HG03108 (cell line): ENCODE results near the gene TRUB2.
"Not testable (repeated sequence)": the region's sequence is repeated elsewhere in the genome, so short reads cannot be mapped to it uniquely, and the experiment has no call there.

Experiments
- ATAC-seq: cut with Tn5 transposase; IDR thresholded peaks from one replicate; pipeline ENCODE4 v1.9.1; 2021; ENCODE audit warnings: moderate library complexity; ENCODE audit not compliant: unreplicated experiment

The TRUB2 gene

DNA sequence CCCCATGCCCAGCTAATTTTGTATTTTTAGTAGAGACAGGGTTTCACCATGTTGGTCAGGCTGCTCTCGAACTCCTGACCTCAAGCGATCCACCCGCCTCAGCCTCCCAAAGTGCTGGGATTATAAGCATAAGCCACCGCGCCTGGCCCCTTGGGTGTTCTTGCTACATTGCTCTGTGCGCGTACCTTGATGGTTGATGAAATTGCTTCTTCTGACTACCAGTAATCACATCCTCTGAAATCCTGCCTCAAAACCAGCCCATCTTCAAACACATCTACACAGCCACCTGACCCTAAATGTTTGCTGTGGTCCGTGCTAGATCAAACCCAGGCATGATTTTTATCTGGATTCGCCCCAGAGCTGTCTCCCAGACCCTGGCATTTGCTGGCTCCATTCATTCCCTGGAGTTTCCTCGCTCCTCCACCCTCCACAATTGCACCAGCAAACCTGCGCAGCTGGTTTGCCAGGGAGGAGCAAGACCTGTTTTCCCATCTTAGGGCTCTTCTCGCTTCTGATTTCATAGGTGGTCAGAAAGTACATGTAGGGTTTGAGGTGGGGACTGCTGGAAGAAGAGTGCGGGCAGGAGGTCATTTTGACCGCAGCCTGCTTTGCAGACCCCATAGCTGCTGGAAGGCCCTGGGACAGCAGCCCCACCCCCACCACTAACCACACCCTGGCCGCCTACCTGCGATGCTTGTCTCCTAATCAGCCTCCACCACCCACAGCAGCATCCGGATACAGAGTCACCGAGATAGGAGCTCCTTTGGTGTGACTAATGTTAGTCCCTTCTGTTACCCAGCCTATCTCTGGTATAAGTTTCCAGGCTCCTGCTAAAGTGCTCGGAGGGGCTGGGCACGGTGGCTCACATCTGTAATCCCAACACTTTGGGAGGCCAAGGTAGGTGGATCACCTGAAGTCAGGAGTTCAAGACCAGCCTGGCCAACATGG lies 23.4 kb downstream of the TRUB2 start:
- ATAC-seq = no peak

DNA sequence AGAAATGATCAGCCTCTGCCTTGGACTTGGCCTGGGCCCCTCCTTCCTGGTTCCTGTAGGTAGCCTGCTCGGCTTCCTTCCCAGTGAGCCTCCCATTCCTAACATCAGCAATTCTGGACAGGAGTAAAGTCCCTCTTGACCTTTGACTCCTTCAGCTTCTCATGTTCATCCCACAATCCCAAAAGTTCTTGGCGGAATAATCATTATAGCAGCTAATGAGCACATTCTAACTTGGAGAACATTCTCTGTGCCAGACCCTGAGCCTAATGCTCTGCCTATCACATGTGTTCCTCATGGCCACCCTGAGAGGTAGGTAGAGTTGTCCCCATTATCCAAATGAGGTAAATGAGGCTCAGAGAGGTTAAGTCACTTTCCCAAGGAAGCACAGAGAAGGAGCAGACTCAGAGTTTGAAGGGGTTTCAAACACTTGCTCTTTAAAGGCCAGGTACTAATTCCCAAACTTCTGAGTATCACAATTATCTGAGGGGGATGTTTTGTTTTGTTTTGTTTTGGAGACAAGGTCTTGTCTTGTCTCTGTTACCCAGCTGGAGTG lies 24.9 kb downstream of the TRUB2 start:
- ATAC-seq = no peak

DNA sequence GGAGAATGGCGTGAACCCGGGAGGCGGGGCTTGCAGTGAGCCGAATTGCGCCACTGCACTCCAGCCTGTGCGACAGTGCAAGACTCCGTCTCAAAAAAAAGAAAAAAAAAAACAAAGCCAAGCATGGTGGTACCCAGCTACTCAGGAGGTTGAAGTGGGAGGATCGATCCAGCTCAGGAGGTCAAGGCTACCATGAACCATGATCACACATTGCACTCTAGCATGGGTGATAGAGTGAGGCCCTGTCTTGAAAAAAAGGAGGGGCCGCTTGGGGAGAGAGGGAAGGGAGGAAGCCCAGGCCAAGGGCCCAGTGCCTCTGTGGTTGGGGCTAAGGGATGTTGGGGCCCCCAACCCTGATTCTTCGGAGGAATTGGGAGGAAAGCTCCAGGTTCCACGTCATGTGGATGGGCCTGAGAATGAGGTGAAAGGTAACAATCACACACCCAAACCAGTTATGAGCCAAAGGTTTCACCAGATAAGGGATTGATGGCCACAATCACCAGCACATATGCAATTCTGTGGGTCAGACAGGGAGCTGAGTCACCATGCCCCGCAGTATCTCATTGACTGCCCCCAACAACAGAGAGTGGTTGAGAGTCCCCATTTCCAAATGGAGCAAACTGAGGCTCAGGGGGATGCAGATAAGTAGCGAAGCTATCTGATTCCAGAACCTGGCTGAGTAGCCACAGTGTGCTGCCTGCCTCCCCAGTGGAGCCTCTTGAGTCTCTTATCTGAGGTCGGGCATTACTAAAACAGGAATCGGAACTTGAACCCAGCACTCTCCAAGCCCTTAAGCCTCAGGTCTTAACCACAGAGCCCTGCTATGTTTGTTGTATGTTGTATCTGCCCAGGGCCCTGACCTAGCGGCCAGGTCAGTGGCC lies 25.7 kb downstream of the TRUB2 start:
- no peak for ATAC-seq

DNA sequence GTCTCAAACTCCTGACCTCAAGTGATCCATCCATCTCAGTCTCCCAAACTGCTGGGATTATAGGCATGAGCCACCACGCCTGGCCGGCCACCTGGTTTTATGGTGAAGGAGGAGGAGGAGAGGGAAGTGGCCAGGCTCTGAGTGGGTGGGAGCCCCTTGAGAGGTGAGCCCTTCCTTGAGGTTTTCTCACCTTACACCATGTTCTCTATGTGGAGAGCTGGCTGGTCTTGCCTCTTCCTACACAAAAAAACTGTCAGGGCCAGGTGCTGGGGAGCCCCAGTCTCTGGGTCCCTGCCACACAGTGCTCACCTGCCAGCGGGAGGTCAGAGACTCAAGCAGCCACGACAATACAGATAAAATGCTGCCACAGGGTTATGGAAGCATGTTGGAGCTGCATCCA lies 28.1 kb downstream of the TRUB2 start:
- ATAC-seq = no peak

DNA sequence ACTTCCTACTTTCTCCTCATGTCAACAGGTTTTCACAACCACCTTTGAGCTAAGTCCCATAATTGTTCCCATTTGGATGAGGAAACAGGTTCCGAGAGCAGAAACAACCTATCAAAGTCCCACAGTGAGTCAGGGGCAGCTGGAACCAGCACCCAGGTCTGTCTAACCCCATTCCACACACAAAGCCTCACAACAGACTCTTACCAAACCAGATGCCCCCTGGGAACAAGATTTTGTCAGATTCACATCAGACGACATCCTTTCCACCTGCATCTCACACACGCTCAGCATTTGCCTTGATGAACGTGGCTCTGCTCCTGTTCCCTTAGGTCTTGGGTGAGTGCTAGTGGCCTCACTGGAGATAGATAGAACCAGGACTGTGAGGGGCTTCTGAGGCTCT lies 29.2 kb downstream of the TRUB2 start:
- no peak for ATAC-seq

DNA sequence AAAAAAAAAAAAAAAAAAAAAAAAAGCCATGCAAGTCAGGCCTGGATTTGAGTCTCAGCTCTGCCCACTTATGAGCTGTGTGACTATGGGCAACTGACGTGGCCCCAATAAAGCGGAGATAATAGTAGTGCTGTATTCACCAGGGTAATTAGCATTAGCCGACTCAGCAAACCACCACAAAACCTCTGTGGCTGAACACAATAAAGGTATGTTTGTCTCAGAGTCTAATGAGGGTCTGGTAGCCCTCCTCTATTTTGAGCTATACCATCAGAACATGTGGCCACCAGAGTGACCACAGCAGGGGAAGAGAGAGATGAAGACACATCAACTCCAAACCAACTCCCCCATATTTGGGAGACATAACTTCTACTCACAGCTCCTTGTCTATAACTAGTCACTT lies 30.2 kb downstream of the TRUB2 start:
- no peak for ATAC-seq

DNA sequence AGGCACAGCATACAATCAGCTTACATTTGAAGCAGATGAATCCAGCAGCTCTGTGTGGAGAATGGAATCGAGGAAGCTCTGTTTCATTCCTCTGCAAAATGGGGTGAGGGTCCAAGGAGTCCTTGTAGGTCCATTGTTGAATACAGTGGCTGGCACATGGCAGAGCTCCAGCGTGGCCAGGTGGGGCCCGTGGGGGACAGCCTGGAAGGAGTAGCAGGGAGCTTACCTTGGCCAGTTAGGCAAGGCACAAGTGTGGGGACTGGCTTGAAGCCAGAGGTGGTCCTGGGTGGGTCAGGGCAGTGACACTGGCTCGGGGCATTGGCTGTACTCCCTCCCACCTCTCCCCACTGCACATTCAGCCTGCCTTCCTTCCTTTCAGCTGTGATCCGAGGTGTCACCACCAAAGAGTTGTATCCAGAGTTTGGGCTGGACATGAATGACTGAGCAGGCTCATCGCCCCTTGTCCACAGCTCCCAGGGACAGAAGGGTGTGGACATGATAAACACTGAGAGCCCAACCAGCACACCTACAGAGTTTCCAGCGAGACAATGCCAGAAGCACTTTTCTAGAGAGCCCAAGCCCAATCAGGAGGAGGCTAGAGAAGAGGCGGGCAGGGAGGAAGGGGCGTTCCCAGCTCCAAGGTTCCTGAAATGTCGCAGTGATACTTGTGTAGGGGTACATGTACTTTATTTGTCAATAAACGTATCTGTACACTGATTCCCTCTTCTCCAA lies 33.8 kb downstream of the TRUB2 start:
- no peak for ATAC-seq

DNA sequence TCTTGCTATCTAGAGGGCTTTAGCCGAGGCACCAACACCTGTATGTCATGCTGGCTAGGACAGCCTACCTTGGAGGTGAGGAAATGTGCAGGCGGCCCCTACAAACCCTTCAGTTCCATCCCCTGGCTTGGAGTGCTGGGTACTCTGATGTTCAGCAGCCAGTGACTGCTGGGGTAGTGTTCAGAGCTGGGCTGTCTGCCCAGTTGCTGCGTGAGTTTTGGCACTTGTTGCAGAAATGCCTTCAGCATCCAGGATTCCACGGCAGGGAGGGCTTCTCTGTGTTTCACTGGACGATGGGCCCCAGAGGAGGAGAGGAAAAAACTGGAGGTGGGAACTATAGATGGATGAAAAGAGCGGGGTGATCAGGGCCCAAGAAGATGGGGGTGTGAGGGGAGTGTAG lies 35.8 kb downstream of the TRUB2 start:
- ATAC-seq = no peak

DNA sequence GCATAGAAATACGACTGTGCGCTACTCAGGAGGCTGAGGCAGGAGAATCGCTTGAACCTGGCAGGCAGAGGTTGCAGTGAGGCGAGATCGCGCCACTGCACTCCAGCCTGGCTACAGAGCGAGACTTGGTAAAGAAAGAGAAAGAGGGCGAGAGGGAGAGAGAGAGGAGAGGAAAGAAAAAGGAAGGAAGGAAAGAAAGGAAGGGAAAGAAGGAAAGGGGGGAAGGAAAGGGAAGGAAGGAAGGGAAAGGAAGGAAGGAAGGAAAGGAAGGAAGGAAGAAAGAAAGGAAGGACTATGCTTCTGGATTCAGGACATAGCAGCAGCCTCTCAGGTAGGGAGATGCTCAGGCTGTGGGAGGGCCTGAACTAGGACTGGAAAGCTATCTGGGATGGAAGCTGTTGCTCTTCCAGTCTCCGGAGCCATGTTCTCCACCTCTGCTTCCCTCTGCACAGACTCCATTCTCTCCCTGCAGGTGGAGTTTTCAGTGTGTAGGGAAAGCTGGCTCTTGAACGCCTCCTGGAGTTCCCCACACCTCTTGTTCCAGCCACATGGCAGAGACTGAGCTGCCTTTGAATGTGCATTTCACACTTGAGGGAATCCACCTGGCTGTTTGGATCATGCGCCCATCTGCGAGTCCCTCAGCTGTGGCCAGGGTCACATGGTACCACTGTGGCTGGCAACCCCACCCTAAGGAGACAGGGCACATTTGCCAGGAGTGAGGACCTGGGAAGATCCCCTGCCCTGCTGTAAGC lies 37.0 kb downstream of the TRUB2 start:
- no peak for ATAC-seq

DNA sequence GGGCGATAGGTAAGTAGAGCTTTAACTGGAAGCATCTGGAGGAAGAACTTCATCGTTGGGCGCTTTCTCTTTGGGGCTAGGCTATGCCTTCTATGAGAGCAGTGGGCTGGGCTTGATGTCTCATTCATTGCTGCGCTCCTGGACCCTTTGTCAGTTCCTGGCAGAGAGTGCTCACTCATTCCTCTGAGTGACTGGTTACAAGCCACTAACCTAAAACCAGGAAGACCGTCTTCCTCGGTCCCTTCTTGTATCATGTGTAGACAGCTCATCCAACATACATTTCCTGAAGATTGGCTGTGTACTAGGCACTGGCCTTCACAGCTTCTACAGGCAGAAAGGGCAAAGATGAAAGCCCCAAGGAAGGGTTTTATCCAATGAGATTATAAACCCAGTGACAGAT lies 39.7 kb downstream of the TRUB2 start:
- no peak for ATAC-seq

DNA sequence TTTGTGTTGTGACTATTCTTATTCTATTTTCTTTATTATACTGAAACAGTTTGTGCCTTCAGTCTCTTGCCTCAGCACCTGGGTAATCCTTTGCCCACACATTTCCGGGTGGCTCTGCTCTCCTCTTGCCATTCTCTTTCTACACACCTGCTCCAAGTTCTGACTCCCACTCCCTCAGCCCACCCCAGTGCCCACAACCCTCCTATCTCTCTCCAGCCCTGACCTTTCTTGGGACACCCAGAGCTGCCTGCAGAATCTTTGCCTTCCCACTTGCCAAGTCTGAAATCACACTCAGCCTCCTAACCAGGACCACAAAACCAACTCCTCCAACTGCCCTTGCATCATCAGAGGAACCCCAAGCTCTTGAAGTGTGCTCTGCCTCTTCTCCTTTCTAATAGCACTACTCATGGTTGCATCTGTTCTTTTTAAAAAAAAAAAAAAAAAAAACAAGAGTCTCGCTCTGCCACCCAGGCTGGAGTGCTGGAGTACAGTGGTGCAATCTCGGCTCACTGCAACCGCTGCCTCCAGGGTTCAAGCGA lies 42.1 kb downstream of the TRUB2 start:
- no peak for ATAC-seq

DNA sequence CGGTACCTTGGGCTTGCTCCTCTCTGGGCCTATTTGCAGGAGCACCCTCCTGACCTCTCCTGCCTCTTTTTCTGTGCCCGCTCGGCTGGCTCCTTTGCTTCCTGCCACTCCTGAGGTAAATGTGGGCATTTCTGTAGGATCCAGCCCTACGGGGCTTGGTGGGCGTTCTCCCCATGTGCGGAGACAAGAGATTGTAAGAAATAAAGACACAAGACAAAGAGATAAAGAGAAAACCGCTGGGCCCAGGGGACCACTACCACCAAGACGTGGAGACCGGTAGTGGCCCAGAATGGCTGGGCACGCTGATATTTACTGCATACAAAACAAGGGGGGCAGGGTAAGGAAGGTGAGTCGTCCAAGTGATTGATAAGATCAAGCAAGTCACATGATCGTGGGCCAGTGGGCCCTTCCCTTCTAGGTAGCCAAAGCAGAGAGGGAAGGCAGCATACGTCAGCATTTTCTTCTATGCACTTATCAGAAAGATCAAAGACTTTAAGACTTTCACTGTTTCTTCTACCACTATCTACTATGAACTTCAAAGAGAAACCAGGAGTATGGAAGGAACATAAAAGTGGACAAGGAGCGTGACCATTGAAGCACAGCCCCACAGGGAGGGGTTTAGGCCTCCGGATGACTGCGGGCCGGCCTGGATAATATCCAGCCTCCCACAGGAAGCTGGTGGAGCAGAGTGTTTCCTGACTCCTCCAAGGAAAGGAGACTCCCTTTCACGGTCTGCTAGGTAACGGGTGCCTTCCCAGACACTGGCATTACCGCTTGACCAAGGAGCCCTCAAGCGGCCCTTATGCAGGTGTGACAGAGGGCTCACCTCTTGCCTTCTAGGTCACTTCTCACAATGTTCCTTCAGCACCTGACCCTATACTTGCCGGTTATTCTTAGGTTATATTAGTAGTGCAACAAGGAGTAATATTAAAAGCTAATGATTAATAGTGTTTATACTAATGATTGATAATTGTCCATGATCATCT lies 42.9 kb downstream of the TRUB2 start:
- not testable (repeated sequence) for ATAC-seq

DNA sequence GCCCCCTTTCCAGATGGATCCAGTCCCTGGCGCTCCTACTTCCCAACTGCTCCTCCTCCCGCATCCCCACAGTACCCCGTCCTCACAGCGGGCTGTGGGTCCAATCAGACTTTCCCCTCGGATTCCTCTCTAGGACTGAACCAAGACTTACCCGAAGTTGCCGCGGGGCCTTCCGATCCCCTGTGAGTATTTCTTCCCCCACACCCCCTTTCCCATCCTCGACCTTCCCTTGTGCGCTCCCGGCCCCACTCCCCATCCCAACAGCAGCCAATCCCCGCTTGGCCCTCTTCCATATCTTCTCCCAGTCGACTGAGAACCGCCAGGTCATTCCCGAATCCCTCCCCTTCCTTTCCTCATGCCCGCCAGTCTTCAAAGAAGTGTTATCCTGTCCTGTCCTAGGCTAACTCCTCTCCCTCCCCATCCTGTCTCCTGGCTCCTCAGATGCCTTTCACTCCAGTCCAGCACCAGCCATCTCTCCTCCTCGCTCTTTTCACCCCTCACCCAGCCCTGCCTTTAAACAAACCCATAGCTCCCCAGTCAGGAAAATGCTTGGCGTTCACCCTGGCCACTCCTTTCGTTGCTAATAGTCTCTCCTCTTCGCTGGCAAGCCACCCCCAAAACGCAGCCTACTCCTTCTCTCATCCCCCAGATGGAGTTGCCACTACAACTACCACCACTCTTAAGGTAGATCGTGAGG lies 45.5 kb downstream of the TRUB2 start:
- no peak for ATAC-seq

DNA sequence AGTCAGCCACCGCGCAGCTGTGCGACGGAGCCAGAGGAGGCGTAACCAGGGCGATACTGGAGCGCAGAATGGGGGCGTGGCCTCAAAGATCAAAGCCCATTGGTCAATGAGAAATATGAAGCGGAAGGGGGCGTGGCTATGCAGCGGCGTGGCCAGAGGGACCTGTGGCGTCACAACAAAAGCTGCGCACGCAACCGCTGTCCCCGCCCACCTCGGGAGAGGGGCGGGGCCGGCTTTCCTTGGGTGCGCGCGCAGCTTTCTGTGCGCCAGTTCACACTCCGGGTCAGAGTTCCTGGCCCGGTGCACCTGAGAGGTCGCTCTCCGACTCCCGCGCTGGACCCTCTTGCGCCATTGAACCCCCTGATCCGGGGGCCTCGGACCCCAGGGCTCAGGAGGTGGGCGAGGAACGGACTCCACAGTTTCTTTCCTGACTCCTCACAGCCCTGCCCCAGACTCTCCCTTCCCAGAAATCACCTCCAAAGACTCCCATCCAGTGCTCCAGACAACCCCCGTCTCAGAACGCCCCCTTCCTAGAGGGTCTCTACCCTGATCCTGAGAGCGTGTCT lies 46.2 kb downstream of the TRUB2 start, which contains the start of gene SWI5:
TSS of gene SWI5 (plus strand) at position 269 of the 566 bp plus-strand sequence.
- peak; percentile 94 for ATAC-seq

DNA sequence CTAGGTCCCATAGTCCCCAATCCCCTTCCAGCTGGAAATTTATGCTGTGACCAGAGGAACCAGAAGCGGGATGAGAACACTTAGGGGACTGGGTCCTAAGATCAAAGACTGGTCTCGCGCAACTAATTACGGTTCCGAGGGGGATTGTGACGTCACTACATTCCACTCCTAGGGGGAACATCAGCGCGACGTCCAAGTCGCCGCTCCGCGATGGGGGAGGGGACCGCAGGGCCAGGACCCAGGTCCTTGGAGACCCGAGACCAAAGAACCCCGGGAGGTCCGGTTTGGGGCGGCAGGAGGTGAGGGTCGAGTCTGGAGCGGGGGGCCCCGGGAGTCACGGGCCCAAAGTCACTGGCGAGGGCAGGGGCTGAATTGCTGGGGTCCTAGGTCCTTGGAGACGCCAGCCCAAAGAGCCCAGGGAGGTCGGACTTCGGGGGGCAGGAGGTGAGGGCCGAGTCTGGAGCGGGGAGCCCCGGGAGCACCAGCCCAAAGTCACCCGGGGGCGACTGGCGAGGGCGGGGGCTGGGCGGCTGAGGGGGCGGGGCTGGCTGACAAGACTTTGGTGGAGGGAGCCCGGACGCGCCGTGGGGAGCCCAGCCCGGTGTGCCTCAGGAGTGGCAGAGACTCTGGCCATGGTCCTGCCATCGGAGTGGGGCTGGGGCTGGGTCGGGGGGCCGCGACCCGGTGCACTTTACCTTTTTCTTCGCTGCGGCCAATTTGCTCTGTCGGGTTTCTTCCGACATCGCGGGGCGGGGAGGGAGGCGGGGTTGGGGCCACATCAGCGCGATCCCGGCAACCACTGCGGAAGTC lies 46.8 kb downstream of the TRUB2 start, which contains the start of gene GOLGA2:
TSS of gene GOLGA2 (minus strand) at position 810 of the 810 bp plus-strand sequence. CDS start at position 779, 31 bp downstream.
- peak; percentile 33 for ATAC-seq

DNA sequence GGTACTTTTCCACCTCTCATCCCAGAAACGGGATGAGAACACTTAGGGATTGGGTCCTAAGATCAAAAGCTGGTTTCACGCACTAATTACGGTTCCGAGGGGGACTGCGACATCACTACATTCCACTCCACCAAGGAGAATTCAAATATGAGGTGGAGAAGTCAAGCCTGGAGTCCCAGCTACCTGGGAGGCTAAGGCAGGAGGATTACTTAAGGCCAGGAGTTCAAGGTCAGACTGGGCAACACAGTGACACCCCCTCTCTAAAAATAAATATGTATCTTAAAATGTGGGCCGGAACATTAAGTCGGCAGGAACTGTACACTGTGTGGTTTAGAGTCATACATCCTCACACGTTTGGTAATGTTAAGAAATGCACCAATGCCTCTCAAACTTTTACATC lies 48.0 kb downstream of the TRUB2 start:
- no peak for ATAC-seq

DNA sequence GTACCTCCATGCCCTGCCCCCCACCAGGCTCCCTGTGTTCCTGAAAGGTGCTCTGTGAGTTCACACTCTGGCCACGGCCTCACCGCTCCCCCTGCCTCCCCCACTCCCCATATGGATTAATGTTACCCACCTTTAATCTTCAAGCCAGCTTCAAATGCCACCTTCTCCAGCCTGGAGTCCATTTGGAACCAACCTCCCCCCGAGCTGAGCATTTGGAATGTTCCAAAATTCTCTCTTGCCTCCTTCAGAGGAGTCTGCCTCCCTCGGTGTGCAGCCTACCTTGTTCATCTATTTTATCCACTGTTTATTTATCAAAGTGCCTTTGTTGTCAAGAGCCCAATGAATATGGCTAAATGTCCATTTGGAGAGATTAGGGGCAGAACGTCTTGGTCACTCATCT lies 50.7 kb downstream of the TRUB2 start:
- ATAC-seq = no peak
